Measurements from ENCODE around the gene E2F4. TPM values are rescaled to one million over a fixed set of nuclear protein-coding genes. Genes with fewer than 3 reads are reported as not detected.

The E2F4 gene
- total RNA-seq, 1 experiment from 2014 or later = 81.0 TPM

DNA sequence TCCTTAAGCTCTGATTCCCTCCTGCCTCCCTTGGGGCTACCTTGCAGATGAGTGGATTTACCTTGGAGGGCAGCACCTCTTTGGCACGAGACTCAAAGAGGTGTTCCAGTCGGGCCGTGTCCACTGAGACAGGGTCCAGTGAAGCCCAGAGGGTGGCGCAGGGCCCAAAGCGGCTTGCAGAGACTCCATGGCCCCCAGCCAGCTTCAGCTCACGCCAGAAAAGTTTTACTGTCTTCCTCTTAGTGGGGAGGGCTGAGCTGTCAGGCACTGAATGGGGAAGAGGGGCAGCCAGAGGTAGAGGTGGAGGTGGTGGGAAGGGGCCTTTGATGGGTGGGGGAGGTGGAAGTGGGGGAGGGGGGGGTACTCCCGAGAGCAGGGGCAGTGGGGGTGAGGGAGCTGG, 41.6 kb downstream of the E2F4 start:
- Histone ChIP-seq H3K9me3 (no peaks in the 10 kb centered on the region), H3K27me3 (no peaks in the 10 kb centered on the region), H3K36me3 (peaks cover 14% of the 10 kb centered on the region), H3K4me3 (no peak overlapping the region)
- no peak for DNase-seq

GRCh38 chr16:67234180-67234597, 42.2 kb downstream of the E2F4 start:
- Histone ChIP-seq H3K4me3 (no peak overlapping the region), H3K9me3 (no peaks in the 10 kb centered on the region), H3K36me3 (peaks cover 11% of the 10 kb centered on the region), H3K27me3 (no peaks in the 10 kb centered on the region)
- no peak for DNase-seq

GRCh38 chr16:67235816-67236562, 44.0 kb downstream of the E2F4 start:
- H3K9me3 ChIP-seq = no peaks in the 10 kb centered on the region
- H3K36me3 ChIP-seq = peaks cover 4% of the 10 kb centered on the region
- no peak overlapping the region for H3K4me3 ChIP-seq
- DNase-seq = no peak
- H3K27me3 ChIP-seq = no peaks in the 10 kb centered on the region

DNA sequence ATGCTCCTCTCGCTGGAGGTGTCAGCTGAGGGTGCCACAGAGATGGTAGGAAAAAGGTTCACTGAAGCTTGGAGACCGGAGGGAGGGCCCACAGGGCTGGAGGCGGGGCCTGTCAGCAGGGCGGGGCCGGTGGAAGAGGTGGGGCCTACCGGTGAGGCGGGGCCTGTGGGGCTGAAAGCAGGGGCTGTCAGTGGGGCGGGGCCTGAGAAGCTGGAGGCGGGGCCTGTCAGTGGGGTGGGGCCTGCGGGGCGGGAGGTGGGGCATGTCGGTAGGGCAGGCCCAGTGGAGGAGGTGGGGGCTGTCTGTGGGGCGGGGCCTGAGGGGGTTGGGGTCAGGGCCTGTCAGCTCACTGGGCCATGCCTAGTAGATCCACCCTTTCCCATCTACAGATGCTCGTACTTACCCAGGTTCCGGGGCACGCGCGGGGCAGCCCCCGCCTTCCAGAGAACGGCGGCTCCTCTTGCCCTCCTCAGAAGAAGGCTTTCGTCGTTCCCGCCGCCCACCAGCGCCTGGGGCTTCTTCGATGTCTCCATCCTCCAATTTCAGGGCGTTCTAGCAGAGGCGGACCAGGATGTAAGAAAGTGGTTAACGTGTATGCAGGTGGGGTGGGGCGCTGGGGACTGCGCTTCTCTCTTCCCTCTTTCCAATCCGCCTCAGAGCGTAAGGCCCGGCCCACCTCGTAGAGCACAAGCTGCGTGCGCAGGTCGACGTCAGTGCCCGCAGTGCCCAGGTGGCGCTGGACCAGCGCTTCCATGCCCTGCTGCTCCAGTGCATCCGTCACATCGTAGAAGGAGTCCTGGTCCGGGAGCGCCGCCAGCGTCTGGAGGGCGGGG, 44.8 kb downstream of the E2F4 start:
- Histone ChIP-seq H3K27me3 (no peaks in the 10 kb centered on the region), H3K9me3 (no peaks in the 10 kb centered on the region), H3K4me3 (no peak overlapping the region), H3K36me3 (peaks cover 2% of the 10 kb centered on the region)
- peak; percentile 50 for DNase-seq

DNA sequence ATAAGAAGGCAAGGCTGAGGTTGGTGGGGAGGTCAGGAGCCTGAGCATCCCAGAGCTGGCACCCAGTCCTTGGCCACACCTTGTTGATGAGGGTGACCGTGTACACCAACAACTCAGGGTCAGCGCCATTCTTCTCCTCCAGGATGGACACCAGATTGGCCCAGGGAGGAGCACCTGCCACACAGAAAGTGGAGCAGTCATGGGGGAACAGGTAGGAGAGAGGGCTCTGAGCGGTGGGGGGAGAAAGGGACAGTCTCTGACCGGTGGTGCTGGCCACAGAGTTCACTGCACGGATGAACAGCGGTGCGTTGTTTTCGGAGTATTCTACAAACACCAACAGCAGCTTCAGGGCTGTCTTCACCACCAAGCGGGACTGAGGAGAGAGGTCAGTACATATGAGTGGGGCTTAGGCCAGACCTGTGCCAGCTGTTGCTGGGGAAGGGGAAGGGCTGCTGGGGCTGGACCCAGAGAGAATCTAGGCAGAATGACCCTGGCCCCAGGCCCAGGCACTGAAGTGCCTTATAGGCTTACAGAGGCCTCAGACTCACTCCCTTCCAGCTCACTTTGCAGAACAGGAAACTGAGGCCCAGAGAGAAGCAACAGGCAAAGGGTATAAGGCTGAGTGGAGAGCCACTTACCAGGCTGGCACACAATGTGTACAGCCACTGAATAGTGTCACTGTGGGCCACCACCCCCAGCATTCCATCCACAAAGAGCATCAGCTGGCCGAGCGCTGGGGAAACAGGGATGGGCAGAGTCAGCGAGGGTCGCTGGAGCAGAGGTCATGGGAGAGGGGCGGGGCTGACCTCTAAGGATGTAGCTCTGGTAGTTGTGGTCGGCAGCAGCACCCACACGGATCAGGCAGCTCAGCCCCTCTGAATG, 45.7 kb downstream of the E2F4 start:
- Histone ChIP-seq H3K36me3 (no peaks in the 10 kb centered on the region; the same call in 1 of the 2 replicates), H3K9me3 (no peaks in the 10 kb centered on the region), H3K27me3 (no peaks in the 10 kb centered on the region), H3K4me3 (no peak overlapping the region)
- DNase-seq = no peak

- Histone ChIP-seq H3K36me3 (no peaks in the 10 kb centered on the region; the same call in 1 of the 2 replicates), H3K9me3 (no peaks in the 10 kb centered on the region)
Observed at GRCh38 chr16:67238278-67238575, 46.3 kb downstream of the E2F4 start.

GRCh38 chr16:67238806-67239470, 47.0 kb downstream of the E2F4 start:
- no peak for DNase-seq
- Histone ChIP-seq H3K27me3 (no peaks in the 10 kb centered on the region), H3K9me3 (no peaks in the 10 kb centered on the region), H3K4me3 (no peak overlapping the region), H3K36me3 (no peaks in the 10 kb centered on the region; the same call in 1 of the 2 replicates)

More at GRCh38 chr16:67238278-67238575, 46.3 kb downstream of the E2F4 start:
- no peak for DNase-seq
- Histone ChIP-seq H3K27me3 (no peaks in the 10 kb centered on the region), H3K4me3 (no peak overlapping the region)

DNA sequence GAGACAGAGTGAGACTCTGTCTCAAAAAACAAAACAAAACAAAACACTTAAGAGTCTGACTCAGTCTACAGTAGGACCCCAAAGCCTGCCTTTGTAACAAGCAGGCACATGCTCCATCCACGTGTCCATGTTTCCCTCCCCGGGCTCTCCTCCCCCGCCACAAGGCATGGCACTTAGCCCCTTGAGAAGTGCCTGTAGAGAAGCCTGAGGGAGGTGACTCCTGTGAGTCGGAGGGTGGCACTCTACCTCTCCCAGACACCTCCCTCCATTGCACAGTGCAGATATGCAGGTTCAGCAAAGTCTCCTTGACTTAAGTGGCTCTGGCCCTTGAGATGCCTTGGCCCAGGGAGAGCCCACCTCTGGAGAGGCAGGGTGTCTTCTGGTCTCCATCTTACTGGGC, 48.6 kb downstream of the E2F4 start:
- DNase-seq = no peak
- Histone ChIP-seq H3K27me3 (no peaks in the 10 kb centered on the region), H3K36me3 (no peaks in the 10 kb centered on the region; the same call in 1 of the 2 replicates), H3K4me3 (no peak overlapping the region), H3K9me3 (no peaks in the 10 kb centered on the region)

GRCh38 chr16:67241008-67241900, 49.3 kb downstream of the E2F4 start:
- peak; percentile 86 for DNase-seq
- no peaks in the 10 kb centered on the region for H3K27me3 ChIP-seq
- H3K4me3 ChIP-seq = no peak overlapping the region
- H3K36me3 ChIP-seq = no peaks in the 10 kb centered on the region; the same call in 1 of the 2 replicates
- H3K9me3 ChIP-seq = no peaks in the 10 kb centered on the region

DNA sequence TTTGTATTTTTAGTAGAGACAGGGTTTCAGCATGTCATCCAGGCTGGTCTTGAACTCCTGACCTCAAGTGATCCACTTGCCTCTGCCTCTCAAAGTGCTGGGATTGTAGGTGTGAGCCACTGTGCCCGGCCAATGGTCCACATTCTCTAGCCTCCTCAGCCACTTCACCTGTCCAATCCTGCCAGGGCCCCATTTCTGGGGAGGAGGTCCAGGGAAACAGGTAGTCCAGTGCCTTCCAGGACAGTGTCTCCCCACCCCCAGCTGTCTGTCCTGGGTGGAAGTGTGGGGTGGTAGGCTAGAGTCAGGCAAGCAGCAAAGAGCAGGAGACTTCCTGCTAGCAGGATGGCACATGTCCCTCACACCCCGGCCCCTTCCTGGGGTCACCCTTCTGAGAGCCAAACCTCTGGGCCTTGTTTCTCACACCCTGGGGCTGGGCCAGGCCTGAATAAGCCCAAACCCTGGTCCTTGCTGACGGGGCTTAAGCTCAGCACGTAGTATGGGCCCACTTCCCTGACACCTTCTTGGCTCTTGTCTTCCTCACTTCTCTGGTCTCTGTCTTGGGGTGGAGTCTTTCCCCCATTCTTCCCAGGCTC, 50.3 kb downstream of the E2F4 start:
- no peaks in the 10 kb centered on the region for H3K27me3 ChIP-seq

DNA sequence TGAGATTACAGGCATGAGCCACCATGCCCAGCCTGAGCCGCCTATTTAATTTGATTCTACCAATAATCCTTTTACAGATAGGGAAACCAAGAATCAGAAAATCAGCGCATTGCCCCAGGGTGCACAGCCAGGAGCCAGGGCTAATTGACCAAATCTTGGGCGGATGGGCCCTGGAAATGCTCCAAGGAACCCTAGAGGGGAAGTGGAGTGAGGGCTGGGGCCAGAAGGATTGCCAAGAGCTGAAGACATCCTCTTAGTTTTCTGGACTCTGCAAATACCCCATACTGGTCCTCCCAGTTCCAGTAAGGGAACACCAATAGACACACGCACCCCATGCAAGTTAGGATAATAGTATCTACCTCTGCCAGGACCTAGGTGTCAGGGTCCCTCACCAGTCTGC, 51.5 kb downstream of the E2F4 start:
- Histone ChIP-seq H3K27me3 (no peaks in the 10 kb centered on the region), H3K9me3 (no peaks in the 10 kb centered on the region), H3K4me3 (no peak overlapping the region), H3K36me3 (no peaks in the 10 kb centered on the region)
- DNase-seq = no peak

More for the DNA sequence above, 50.3 kb downstream of the E2F4 start:
- H3K36me3 ChIP-seq = no peaks in the 10 kb centered on the region
- H3K9me3 ChIP-seq = no peaks in the 10 kb centered on the region
- no peak overlapping the region for H3K4me3 ChIP-seq
- no peak for DNase-seq

GRCh38 chr16:67244387-67245185, 52.6 kb downstream of the E2F4 start:
- DNase-seq = peak; percentile 90
- no peaks in the 10 kb centered on the region for H3K27me3 ChIP-seq
- H3K36me3 ChIP-seq = no peaks in the 10 kb centered on the region
- no peaks in the 10 kb centered on the region for H3K9me3 ChIP-seq
- H3K4me3 ChIP-seq = no peak overlapping the region

DNA sequence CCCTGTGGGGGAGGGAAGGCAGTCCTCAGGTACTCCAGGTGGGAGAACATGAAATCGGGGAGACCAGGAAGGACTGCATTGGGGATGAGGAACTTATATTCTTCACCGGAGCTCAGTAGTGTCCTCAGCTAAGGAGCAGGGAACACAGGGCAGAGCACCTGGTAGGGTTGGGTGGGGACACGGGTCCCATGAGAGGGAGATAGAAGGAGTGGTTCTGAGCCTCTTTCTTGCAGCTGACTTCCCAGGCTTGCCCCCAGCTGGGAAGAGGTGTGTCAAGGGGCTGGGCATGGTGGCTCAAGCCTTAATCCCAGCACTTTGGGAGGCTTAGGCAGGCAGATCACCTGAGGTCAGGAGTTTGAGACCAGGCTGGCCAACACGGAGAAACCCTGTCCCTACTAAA, 53.2 kb downstream of the E2F4 start:
- Histone ChIP-seq H3K27me3 (no peaks in the 10 kb centered on the region), H3K36me3 (no peaks in the 10 kb centered on the region), H3K4me3 (no peak overlapping the region; the same call in 1 of the 2 replicates), H3K9me3 (no peaks in the 10 kb centered on the region)
- no peak for DNase-seq

- no peaks in the 10 kb centered on the region for H3K27me3 ChIP-seq
- H3K4me3 ChIP-seq = peak overlapping the region; percentile 62
- H3K36me3 ChIP-seq = no peaks in the 10 kb centered on the region
- no peak for DNase-seq
- H3K9me3 ChIP-seq = no peaks in the 10 kb centered on the region
Observed at GRCh38 chr16:67245674-67246080, 53.7 kb downstream of the E2F4 start.
